ENCODE measurements around the gene PDGFB. TPM values are rescaled to one million over a fixed set of nuclear protein-coding genes. Genes with fewer than 3 reads are reported as not detected.

Gene PDGFB
- total RNA-seq, 1 donor from 2014 or later: 0.44 TPM

DNA sequence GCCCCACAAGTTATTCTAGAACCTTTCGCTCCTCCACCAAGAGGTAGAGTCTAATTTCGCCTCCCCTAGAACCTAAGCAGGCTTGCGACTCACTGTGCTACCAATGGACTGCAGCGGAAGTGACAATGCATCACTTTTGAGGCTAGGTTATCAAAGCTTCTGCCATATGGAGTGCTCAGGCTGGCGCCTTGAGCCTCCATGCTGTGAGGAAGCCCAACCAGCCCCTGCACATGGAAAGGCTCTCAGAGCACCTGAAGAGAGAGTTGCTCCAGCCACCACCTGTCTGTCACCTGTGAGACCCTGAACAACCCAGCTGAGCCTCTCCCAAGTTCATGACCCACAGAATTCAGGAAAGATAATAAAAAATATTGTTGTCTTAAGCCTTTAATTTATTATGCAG lies 63.0 kb downstream of the PDGFB start:
- peaks cover 7% of the 10 kb centered on the region for H3K27me3 Mint-ChIP-seq (ENCODE audit: unreplicated experiment)
- TF ChIP-seq, protein P1, sequence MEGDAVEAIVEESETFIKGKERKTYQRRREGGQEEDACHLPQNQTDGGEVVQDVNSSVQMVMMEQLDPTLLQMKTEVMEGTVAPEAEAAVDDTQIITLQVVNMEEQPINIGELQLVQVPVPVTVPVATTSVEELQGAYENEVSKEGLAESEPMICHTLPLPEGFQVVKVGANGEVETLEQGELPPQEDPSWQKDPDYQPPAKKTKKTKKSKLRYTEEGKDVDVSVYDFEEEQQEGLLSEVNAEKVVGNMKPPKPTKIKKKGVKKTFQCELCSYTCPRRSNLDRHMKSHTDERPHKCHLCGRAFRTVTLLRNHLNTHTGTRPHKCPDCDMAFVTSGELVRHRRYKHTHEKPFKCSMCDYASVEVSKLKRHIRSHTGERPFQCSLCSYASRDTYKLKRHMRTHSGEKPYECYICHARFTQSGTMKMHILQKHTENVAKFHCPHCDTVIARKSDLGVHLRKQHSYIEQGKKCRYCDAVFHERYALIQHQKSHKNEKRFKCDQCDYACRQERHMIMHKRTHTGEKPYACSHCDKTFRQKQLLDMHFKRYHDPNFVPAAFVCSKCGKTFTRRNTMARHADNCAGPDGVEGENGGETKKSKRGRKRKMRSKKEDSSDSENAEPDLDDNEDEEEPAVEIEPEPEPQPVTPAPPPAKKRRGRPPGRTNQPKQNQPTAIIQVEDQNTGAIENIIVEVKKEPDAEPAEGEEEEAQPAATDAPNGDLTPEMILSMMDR (IDR thresholded peaks at IDR 0.05; ENCODE audit: partially characterized antibody, unreplicated experiment): no peak
- DNase-seq: no peak
- H3K4me1 Mint-ChIP-seq (ENCODE audit: low read depth, unreplicated experiment): peaks cover 18% of the 10 kb centered on the region
- peak overlapping the region; percentile 18 for H3K4me3 Mint-ChIP-seq (ENCODE audit: unreplicated experiment)
- peaks cover 4% of the 10 kb centered on the region for H3K36me3 Mint-ChIP-seq (ENCODE audit: unreplicated experiment)
- peaks cover 11% of the 10 kb centered on the region for H3K9me3 Mint-ChIP-seq (ENCODE audit: unreplicated experiment)
- H3K27ac Mint-ChIP-seq (ENCODE audit: unreplicated experiment): no peak overlapping the region

DNA sequence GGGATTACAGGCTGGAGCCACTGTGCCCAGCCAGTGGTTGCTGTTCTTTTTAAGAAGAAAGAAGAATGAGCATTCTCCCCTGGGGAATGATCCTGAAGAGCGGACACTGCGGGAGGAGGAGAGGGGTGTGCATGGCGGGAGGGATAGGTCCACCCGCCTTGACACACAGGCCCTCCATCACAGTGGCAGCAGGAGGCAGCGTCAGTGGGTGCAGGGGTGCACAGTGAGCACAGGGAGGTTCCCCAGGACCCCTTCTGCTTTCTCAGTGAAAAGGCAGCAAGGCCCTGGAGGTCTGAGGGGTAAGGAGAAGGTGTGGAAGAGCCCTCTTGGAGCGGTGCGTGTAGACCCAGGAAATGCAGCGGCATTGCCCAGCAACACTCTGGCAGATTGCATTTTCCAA lies 63.4 kb downstream of the PDGFB start:
- DNase-seq: no peak
- Mint-ChIP-seq H3K27ac (ENCODE audit: unreplicated experiment) (peak overlapping the region; percentile 85), H3K4me1 (ENCODE audit: low read depth, unreplicated experiment) (peaks cover 18% of the 10 kb centered on the region), H3K4me3 (ENCODE audit: unreplicated experiment) (no peak overlapping the region), H3K9me3 (ENCODE audit: unreplicated experiment) (peaks cover 11% of the 10 kb centered on the region), H3K27me3 (ENCODE audit: unreplicated experiment) (peaks cover 7% of the 10 kb centered on the region), H3K36me3 (ENCODE audit: unreplicated experiment) (peaks cover 4% of the 10 kb centered on the region)
- TF ChIP-seq, protein P1 (IDR thresholded peaks at IDR 0.05; ENCODE audit: partially characterized antibody, unreplicated experiment): no peak

DNA sequence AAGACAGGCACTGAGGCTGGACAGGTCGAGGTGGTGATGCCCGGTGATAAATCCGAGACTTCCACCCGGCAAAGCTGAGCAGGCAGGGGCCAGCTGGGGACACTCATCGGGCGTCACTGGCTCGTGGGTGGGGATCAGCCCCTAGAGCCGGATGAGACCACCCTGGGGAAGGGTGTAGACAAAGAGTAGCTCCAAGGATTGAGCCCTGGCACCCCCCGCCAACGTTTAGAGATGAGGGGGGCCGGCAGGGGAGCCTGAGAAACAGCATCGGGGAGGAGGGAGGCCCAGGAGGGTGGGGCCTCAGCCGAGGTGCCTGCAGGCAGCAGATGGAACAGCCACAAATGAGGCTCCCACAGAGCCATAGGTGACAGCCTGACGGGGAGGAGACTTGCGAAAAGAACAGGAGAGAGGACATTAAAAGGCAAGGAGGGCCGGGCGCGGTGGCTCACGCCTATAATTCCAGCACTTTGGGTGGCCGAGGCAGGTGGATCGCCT lies 64.9 kb downstream of the PDGFB start:
- Mint-ChIP-seq H3K27me3 (ENCODE audit: unreplicated experiment) (peaks cover 7% of the 10 kb centered on the region), H3K27ac (ENCODE audit: unreplicated experiment) (peak overlapping the region; percentile 90)

DNA sequence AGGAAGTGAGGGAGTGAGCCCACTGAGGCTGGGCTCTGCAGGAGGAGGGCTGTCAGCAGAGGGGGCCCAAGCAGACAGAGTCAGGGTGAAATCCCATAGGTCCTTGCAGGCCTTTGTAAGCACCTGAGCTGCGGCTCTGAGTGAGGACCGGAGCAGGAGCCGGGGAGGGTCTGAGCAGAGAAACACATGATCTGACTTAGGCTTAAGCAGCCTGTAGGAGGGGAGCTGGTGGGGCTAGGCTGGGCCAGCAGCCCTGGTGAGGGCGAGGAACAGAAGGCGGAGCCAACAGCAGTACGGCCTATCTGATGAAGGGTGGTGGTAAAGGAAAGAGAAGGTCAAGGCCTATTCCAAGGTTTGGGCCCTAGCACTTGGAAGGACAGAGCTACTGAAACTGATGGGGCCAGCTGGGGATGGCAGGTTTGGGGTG lies 65.4 kb downstream of the PDGFB start:
- Mint-ChIP-seq H3K9me3 (ENCODE audit: unreplicated experiment) (peaks cover 11% of the 10 kb centered on the region), H3K4me1 (ENCODE audit: low read depth, unreplicated experiment) (peaks cover 21% of the 10 kb centered on the region), H3K4me3 (ENCODE audit: unreplicated experiment) (peak overlapping the region; percentile 30), H3K27ac (ENCODE audit: unreplicated experiment) (peak overlapping the region; percentile 90), H3K36me3 (ENCODE audit: unreplicated experiment) (peaks cover 4% of the 10 kb centered on the region), H3K27me3 (ENCODE audit: unreplicated experiment) (peaks cover 7% of the 10 kb centered on the region)
- TF ChIP-seq, protein P1 (IDR thresholded peaks at IDR 0.05; ENCODE audit: partially characterized antibody, unreplicated experiment): no peak
- peak; percentile 25 for DNase-seq

More for the DNA sequence above, 64.9 kb downstream of the PDGFB start:
- Mint-ChIP-seq H3K9me3 (ENCODE audit: unreplicated experiment) (peaks cover 9% of the 10 kb centered on the region), H3K4me3 (ENCODE audit: unreplicated experiment) (peak overlapping the region; percentile 30), H3K4me1 (ENCODE audit: low read depth, unreplicated experiment) (peaks cover 18% of the 10 kb centered on the region), H3K36me3 (ENCODE audit: unreplicated experiment) (peaks cover 4% of the 10 kb centered on the region)
- TF ChIP-seq, protein P1 (IDR thresholded peaks at IDR 0.05; ENCODE audit: partially characterized antibody, unreplicated experiment): no peak
- peak; percentile 50 for DNase-seq

DNA sequence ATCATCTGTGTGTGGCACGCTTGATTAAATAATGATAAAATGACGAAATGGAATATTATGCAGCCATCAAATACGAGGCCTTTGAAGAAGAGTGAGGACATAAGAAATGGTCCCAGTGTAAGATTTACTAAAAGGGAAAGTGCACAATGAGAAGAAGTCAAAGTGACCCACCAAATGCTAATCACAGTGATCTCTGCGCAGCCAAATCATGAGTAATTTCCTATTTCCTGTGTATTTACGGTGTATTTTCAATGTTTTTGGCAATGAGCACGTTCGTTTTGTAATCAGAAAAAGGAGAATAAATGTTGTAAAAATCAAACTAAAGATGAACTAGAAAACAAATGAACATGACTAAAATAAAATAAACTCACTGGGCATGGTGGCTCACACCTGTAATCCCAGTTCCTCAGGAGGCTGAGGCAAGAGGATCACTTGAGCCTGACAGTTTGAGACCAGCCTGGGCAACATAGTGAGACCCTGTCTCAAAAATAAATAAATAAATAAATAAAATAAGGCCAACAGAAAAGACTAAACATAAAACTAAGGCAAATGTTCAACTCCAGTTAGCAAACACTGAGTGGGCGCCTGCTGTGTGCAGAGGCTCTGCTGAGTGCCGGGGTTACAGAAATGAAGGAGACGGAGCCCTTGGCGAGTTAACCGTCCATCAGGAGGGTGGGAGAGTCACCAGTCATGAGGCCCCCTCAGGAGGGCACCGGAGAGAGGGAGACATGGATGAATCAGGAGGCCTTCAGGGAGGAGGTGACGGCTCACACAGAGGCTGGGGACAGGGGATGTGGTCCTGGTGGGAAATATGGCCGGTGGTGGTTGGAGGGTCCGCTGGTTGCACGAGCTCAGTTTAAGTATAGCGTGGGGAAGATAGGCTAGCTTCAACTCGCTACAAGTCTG lies 66.3 kb downstream of the PDGFB start:
- TF ChIP-seq, protein P1 (IDR thresholded peaks at IDR 0.05; ENCODE audit: partially characterized antibody, unreplicated experiment): no peak
- Mint-ChIP-seq H3K36me3 (ENCODE audit: unreplicated experiment) (peaks cover 4% of the 10 kb centered on the region), H3K4me1 (ENCODE audit: low read depth, unreplicated experiment) (peaks cover 26% of the 10 kb centered on the region), H3K4me3 (ENCODE audit: unreplicated experiment) (no peak overlapping the region), H3K9me3 (ENCODE audit: unreplicated experiment) (peaks cover 11% of the 10 kb centered on the region), H3K27ac (ENCODE audit: unreplicated experiment) (peak overlapping the region; percentile 90), H3K27me3 (ENCODE audit: unreplicated experiment) (peaks cover 7% of the 10 kb centered on the region)
- no peak for DNase-seq

All from glutamatergic neuron (in vitro differentiated cells).